A375 (cell line): ENCODE measurements around the gene STK38. TPM values are rescaled to one million over a fixed set of nuclear protein-coding genes. Genes with fewer than 3 reads are reported as not detected.

Experiments
- small RNA-seq: library from RNA; depleted of rRNA; stranded (forward); fragments of <200 nt; gene quantifications from one replicate; pipeline ENCODE3, GENCODE V24; 2014
- total RNA-seq: library from RNA; depleted of rRNA; stranded (reverse); fragments of >200 nt; shearing (Covaris generic); gene quantifications from 2 replicates; pipeline ENCODE4 v1.2.3, GENCODE V29; 2014; rRNA removed

The STK38 gene
- total RNA-seq = 4.9 and 5.5 TPM in 2 replicates

DNA sequence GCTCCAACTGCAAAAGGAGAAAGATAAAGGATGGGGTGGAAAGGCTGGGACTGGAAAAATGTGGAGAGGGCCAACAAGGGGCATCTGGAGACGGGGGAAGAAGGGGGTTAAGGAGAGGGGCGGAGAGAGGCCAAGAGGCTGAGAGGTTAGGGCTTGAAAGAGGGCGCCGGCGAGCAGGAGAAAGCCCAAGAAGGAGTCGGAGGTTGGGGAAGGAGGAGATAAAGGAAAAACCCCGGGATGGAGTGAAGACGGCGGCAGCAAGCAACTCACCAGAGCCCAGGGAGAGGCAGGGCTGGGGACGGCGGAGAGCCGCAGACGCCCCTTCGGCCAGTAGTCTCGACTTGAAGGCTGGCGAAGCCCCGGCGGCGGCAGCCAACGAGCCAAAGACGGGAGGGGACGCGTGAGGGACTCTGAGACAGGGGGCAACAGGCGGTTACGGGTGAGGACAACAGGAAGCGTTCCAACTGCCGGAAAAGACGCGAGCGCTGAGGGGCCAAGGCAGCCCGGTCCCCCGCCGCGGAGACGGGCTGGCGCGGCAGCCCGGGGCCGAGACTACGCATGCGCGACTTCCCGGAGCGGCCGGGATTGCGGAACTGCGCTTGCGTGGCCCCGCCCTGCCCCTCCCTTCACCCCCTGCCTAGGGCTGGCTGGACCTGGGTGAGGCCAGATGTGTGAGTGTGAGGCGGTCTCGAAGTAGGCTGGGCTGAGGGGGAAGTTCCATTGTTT is at the start of gene STK38:
STK38 (minus strand) TSS at position 560 of the 726 bp plus-strand sequence. CDS start 7,277 bp downstream, outside the sequence.

DNA sequence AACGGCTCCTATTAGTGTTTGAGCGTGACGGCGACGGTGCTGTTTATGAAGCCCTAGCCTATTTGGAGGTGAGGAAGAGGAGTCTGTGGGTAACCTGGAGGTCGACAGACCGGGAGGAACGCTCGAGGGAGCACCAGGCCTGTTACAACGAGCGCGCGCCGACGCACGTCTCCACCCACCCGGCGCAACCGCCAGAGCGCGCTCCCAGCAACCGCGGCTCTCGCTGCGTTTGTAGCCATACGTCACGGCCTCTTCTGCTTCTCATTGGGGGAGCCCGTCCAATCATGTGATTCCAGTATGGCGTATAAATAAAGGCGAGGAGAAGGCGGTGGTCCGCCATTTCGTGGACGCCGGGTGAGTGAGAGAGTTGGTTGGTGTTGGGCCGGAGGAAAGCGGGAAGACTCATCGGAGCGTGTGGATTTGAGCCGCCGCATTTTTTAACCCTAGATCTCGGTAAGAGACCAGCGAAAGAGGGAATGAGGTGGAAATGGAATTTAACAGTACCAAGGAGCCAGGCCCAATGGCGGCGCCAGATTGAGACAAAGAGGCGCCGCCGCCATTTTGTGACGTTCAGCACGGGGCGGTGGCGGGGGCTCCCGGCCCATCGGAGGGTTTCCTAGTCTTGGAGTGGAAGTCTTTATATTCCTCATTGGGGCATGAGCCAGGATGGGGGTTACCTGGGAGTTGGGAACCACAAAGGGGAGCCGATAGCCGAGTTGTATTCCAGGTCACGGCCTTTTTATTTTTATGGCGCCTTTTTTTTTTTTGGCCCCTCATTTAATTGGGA is 46.9 kb upstream of the STK38 start, which contains the start of gene SRSF3:
SRSF3 (plus strand) TSS at position 334 of the 787 bp plus-strand sequence. CDS start 2,401 bp downstream, outside the sequence.

Small RNA genes lying within 50 kb of the gene (small RNA-seq; reads per million reads assigned to genes)
- not detected for gene RN7SL502P

Other genes with a start within 250 kb of the STK38 start
- not detected in 2 replicates for gene BNIP5, start 210.6 kb downstream of the STK38 start, total RNA-seq
- gene ETV7, start 159.8 kb downstream of the STK38 start, total RNA-seq = 0.05 and 0.23 TPM in 2 replicates
- gene PXT1, start 104.6 kb downstream of the STK38 start, total RNA-seq = not detected in 2 replicates
- gene KCTD20, start 104.5 kb downstream of the STK38 start, total RNA-seq = 23.5 and 24.3 TPM in 2 replicates
- 331 and 464 TPM in 2 replicates for gene SRSF3, start 46.9 kb upstream of the STK38 start, total RNA-seq
- gene CDKN1A, start 131.2 kb upstream of the STK38 start, total RNA-seq = 85.1 and 95.9 TPM in 2 replicates
- gene RAB44, start 150.3 kb upstream of the STK38 start, total RNA-seq = 0.11 TPM in 1 of 2 replicates, not detected in the other